Rectal smooth muscle tissue (tissue), 1 donor: Measurements from ENCODE around the gene SCG2.

Source experiments
- H3K27ac ChIP-seq: one replicate; pipeline ENCODE4 v1.7.0; 2013; ENCODE audit warnings: low read depth, low read length, inconsistent platforms
- H3K27me3 ChIP-seq: one replicate; pipeline ENCODE4 v1.7.0; 2013; ENCODE audit warnings: low read length; ENCODE audit not compliant: control insufficient read depth, insufficient read depth
- H3K36me3 ChIP-seq: one replicate; pipeline ENCODE4 v1.7.0; 2013; ENCODE audit warnings: low read length; ENCODE audit not compliant: control insufficient read depth, insufficient read depth
- H3K4me1 ChIP-seq: one replicate; pipeline ENCODE4 v1.7.0; 2013; ENCODE audit warnings: low read length; ENCODE audit not compliant: control insufficient read depth, insufficient read depth
- H3K4me3 ChIP-seq: one replicate; pipeline ENCODE4 v1.7.0; 2013; ENCODE audit warnings: low read length
- H3K9ac ChIP-seq: one replicate; pipeline ENCODE4 v1.7.0; 2013; ENCODE audit warnings: low read length

Gene SCG2

DNA sequence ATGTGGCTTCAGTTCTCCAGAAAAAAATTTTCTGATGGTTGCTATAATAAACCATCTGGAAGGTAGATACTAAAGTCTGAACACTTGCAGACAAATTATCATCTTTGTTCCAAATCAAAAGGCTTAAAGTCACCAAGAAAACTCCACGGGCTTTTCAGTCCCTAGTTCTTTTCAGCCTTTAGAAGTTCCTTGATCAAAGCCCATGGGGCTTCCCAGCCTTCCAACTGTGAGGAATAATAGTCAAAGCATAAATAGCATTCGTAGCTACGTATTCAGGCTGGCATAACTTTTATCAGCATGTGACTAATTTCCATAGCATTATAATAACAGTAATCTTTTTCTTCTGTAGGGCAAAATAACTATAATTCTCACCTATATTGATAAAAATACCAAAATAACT lies 13.9 kb downstream of the SCG2 start:
- H3K4me1 ChIP-seq, result no peaks in the 10 kb centered on the region
- no peaks in the 10 kb centered on the region for H3K27me3 ChIP-seq
- no peak overlapping the region for H3K27ac ChIP-seq
- H3K9ac ChIP-seq, result no peak overlapping the region
- no peak overlapping the region for H3K4me3 ChIP-seq
- H3K36me3 ChIP-seq, result no peaks in the 10 kb centered on the region

DNA sequence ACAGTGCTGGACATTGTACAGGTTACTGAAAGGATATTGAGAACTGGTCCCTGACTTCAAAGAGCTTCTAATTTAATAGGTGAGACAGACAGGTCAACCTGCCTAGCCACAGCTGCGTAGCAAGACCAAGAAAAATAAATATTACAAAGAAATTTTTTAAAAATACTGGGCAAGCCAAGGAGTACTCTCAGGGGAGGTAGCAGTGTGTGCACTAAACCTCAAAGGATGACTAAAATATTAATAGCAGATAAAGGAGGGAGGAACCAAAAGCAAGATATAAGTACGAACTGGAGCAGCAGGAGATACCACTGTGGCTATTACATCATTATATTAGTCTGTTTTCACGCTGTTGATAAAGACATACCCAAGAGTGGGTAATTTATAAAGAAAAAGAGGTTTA lies 14.9 kb downstream of the SCG2 start:
- H3K4me1 ChIP-seq, result no peaks in the 10 kb centered on the region
- no peaks in the 10 kb centered on the region for H3K27me3 ChIP-seq
- H3K4me3 ChIP-seq, result no peak overlapping the region
- no peak overlapping the region for H3K27ac ChIP-seq
- H3K36me3 ChIP-seq, result no peaks in the 10 kb centered on the region
- H3K9ac ChIP-seq, result no peak overlapping the region

DNA sequence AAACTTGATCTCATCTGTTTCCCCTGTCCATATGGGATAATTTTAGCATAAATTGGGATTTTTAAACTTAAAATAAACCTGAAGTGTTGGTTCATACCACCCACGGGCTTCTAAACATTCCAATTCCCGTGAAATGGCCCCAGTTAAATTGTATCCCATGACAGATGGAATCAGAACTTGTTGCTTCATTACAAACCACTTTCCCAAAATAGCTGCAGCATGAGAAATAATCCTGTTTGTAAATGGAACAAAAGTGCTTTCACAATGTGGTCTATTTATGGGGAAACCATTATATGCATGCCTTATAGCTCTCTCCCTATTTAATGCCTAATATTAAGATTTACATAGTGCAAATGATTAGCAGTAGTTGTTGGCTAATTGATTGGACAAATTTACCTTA lies 15.9 kb downstream of the SCG2 start:
- no peak overlapping the region for H3K4me3 ChIP-seq
- H3K27me3 ChIP-seq, result no peaks in the 10 kb centered on the region
- H3K9ac ChIP-seq, result no peak overlapping the region
- H3K27ac ChIP-seq, result no peak overlapping the region
- no peaks in the 10 kb centered on the region for H3K36me3 ChIP-seq
- H3K4me1 ChIP-seq, result no peaks in the 10 kb centered on the region

DNA sequence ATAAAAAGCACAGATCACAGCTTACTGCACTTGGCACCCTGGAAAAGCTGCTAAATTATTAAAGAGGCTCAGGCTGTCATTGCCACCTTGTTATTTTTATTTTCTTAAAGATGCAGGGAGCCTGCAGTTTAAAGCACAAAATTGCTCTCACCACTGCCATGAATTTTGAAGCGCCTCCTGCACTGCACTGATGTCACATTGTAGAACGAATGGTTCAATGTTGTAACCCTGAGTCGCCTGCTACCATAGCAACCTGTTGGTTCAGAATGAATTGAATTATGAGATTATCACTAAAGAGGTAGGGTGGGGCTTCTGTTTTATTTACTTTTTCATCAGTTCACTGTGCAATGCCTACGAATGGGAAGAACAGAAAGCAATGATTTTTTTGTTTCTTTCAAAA lies 16.5 kb downstream of the SCG2 start:
- Histone ChIP-seq H3K4me3 (no peak overlapping the region), H3K4me1 (no peaks in the 10 kb centered on the region), H3K36me3 (no peaks in the 10 kb centered on the region), H3K27me3 (no peaks in the 10 kb centered on the region), H3K9ac (no peak overlapping the region), H3K27ac (no peak overlapping the region)

DNA sequence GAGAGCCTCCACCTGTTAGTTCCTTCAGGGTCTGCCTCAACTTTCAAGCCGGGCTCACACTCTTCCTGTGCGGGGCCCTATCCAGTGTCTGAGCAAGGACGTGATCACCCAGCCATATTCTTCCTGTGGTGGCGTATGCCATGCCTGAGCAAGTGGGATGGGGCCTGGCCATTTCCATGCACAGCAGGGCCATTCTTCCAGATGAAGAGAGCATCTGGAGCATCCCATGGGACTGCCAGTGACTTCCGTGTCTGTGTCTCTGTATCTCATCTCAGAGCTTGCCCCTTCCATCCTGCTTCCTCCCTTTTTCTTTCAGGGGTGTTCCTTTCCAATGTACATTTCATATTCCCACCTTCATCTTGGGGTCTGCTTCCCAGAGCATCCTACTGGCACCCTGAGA lies 20.2 kb downstream of the SCG2 start:
- Histone ChIP-seq H3K4me3 (no peak overlapping the region), H3K36me3 (no peaks in the 10 kb centered on the region), H3K27me3 (no peaks in the 10 kb centered on the region), H3K4me1 (no peaks in the 10 kb centered on the region), H3K27ac (no peak overlapping the region), H3K9ac (no peak overlapping the region)

DNA sequence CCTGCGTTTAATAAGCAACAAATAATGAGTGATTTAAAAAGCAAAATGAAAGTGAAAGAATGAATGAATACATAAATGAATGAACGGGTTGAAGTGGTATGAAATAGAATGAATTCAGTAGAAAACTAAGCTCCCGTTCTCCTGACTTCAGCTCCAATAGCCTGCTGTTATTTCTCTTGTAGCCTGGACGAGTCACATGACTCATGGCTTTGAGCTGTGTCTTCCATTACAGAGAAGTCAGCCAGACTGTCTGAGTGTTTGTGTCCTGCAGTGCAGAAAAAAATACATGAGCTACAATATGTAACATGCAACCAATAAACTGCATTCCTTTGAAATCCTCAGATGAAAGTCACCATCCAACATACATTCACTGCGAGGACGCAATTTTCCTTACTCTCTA lies 21.2 kb downstream of the SCG2 start:
- Histone ChIP-seq H3K9ac (no peak overlapping the region), H3K4me3 (no peak overlapping the region), H3K4me1 (no peaks in the 10 kb centered on the region), H3K36me3 (no peaks in the 10 kb centered on the region), H3K27me3 (no peaks in the 10 kb centered on the region), H3K27ac (no peak overlapping the region)

DNA sequence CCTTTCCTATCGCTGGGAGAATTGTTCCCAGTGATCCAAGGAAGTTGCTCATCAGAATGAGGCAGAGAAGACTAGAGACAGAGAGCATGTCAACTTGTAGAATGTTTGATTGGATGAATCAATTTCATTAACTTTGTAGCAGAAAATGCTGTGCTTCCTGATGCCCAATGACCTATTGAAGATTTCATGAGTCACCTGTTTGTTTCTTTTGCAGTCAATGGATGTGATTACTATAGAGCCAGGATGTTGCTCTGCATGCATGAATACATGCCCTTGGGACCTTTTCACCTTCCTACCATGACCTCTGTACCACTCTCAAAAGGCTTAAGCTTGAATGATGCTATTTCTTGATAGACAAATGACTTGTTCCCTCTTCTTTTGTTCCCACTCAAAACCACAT lies 23.3 kb downstream of the SCG2 start:
- no peak overlapping the region for H3K27ac ChIP-seq
- no peak overlapping the region for H3K9ac ChIP-seq
- no peaks in the 10 kb centered on the region for H3K36me3 ChIP-seq
- H3K27me3 ChIP-seq, result no peaks in the 10 kb centered on the region
- H3K4me3 ChIP-seq, result no peak overlapping the region
- H3K4me1 ChIP-seq, result no peaks in the 10 kb centered on the region

DNA sequence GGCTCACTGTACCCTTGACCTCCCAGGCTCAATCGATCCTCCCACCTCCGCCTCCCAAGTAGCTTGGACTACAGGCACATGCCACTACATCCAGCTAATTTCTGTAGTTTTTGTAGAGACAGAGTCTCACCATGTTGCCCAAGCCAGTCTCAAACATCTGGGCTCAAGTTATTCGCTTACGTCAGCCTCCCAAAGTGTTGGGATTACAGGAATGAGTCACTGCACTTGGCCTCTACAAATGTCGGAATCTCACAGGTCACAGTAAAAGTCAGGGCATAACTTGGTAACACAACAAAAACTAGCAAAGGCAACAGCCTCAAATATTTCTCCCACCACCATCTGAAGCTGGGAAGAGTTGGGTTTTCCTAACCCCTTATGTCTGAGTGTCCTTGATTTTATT lies 25.3 kb downstream of the SCG2 start:
- no peak overlapping the region for H3K27ac ChIP-seq
- H3K4me3 ChIP-seq, result no peak overlapping the region
- H3K4me1 ChIP-seq, result no peaks in the 10 kb centered on the region
- H3K9ac ChIP-seq, result no peak overlapping the region
- H3K27me3 ChIP-seq, result no peaks in the 10 kb centered on the region
- no peaks in the 10 kb centered on the region for H3K36me3 ChIP-seq

DNA sequence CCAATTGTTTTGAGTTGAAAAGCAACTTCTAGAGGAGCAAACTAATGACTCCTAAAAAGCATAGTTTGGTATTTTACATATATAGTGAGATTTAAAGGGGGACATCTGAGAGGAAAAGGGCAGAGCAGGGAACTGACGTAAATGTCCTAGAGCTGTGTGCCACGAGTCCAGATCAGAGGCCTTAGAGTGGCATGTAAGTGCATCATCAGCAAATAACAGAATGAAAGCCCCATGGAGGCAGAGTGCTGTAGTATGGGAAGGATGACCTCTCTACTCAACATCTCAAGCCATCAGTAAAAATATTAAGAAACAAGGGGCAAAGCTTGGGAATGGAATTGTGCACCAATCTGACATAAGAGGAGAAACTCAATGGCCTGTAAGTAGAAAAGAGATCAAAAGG lies 31.4 kb downstream of the SCG2 start:
- Histone ChIP-seq H3K36me3 (no peaks in the 10 kb centered on the region), H3K27ac (no peak overlapping the region), H3K4me3 (no peak overlapping the region), H3K27me3 (no peaks in the 10 kb centered on the region), H3K9ac (no peak overlapping the region), H3K4me1 (no peaks in the 10 kb centered on the region)

DNA sequence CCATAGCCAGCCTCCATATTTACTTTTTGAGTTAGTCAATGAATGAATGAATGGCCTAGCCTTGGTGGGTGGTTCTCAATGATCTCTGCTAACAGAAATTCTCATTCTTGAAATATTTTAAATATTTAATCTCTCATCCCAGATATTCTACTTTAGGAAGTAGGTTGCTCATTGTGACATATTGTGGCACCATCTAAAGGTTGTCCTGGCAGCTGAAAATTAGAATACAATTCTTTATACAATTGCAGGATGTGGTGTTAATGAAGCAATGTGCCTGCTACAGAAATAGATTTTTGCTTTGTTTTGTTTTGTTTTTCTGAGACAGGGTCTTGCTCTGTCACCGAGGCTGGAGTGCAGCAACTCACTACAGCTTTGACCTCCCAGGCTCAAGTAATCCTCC lies 35.8 kb downstream of the SCG2 start:
- H3K9ac ChIP-seq, result no peak overlapping the region
- H3K4me3 ChIP-seq, result no peak overlapping the region
- no peak overlapping the region for H3K27ac ChIP-seq
- H3K27me3 ChIP-seq, result no peaks in the 10 kb centered on the region
- H3K4me1 ChIP-seq, result no peaks in the 10 kb centered on the region
- H3K36me3 ChIP-seq, result no peaks in the 10 kb centered on the region

DNA sequence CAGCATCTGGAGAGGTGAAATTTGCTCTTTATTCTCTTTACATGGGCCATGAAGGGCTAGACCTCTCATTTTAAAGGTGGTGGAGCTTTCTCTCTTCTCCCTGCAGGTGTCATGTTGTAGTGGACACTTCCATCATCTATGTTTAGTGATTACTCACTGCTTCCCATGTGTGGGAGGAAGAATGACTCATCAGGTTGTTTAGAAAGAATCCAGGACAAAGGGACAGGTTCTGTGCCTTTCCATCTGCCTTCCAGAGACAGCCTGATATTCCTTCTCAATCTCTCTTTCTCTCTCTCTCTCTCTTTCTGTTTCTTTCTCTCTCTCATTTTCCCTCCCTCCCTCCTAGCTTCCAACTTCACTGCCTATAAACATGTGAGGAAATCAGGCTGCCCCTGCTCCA lies 38.7 kb downstream of the SCG2 start:
- H3K36me3 ChIP-seq, result no peaks in the 10 kb centered on the region
- no peaks in the 10 kb centered on the region for H3K27me3 ChIP-seq
- no peak overlapping the region for H3K27ac ChIP-seq
- H3K4me3 ChIP-seq, result no peak overlapping the region
- H3K4me1 ChIP-seq, result no peaks in the 10 kb centered on the region
- no peak overlapping the region for H3K9ac ChIP-seq

DNA sequence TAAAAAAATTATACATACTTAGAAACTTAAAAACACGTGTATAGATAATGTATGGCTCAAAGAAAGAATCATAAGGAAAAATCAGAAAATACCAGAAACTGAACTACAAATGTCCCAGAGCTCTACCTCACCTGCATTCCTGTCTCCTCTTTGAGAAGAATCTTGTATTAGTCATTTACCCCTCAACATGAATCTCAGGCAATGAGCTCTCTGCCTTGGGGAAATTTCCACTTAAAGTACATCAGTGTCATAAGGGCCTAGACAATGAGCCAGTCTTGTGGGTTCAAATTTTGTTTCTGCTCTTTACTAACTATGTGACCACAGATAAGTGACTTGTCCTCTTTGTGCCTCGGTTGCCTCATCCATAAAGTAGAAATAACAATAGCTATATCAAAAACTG lies 40.1 kb downstream of the SCG2 start:
- no peaks in the 10 kb centered on the region for H3K27me3 ChIP-seq

DNA sequence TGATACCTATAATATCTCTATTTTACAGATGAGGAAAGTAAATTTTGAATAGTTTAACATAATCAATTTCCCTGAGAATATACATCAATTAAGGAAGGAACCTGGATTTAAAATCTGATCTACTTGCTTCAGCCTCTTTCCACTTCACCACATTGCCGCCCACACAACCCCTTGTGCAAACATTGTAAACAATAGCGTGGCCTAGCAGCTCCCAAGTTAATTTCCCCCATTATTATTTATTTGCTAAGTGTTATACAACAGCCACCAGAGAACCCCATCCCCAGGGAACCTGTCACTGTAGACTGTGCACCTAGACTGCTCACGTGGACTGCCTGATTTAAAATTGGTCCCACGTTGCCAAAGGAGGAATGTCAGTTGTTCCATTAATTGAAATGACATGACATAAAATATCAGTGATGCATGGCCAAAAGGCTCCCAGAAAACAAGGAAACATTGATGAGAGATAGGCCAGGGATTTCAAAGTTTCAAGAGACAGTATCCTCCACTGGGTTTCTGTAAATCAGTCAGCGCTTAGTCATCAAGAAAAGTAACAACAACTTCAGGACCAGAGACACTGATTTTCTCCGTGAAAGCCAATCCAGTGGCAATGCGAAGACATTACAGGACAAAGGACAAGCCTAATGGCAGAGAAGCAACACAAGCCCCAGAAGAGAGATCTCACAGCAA lies 41.3 kb downstream of the SCG2 start:
- no peaks in the 10 kb centered on the region for H3K27me3 ChIP-seq
- no peak overlapping the region for H3K4me3 ChIP-seq
- no peaks in the 10 kb centered on the region for H3K36me3 ChIP-seq
- no peak overlapping the region for H3K9ac ChIP-seq
- H3K4me1 ChIP-seq, result no peaks in the 10 kb centered on the region
- no peak overlapping the region for H3K27ac ChIP-seq

More for the DNA sequence above, 40.1 kb downstream of the SCG2 start:
- Histone ChIP-seq H3K4me1 (no peaks in the 10 kb centered on the region), H3K27ac (no peak overlapping the region), H3K36me3 (no peaks in the 10 kb centered on the region), H3K4me3 (no peak overlapping the region), H3K9ac (no peak overlapping the region)
